GM19240 (cell line): ENCODE results near the gene ZNF77.
A peak's percentile ranks its signal among the peaks of the same experiment; 100 is the strongest.
"Not testable (repeated sequence)": the region's sequence is repeated elsewhere in the genome, so short reads cannot be mapped to it uniquely, and the experiment has no call there.

Source experiments
- DNase-seq: peaks from one replicate; pipeline ENCODE4 v3.0.0; 2011; ENCODE audit warnings: low spot score; ENCODE audit not compliant: insufficient read length

Gene ZNF77

DNA sequence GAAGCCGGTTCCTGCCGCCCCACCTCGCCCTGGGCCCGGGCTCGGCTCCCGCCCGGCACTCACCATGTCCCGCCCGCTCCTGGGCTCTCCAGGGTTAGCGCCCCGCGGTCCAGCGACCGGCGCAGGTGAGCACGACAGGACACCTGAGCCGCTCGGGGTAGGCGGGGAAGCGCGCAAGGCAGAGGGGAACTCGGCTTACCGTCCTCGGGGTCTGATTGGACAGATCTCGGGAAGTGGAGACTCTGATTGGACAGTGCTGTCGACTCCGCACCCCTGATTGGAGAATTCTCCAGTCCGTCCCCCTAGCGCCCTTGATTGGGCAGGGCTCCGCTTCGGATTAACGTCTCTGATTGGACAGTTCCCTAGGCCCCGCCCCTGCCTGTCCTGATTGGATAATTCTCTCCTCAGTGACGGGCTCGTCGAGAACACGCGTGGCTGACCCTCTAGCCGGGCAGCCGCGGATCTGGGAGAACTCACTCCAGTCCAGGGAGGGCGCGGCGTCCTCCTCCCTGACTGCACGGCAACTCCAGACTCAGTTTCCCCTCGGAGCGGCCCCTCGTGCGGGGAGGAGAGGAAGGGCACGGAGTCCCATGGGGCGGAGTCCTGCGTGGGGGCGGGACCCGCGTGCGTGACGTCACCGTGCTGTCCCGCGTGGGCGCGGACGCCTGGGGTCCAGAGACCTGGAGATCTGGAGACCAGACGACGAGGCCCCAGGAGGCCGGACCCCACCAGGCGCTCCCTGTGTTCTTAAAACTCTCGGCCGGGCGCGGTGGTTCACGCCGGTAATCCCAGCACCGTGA, at the start of gene ZNF77:
TSS of gene ZNF77 (minus strand) at position 197 of the 800 bp plus-strand sequence. CDS start at position 66, 131 bp downstream.
- DNase-seq = peak; percentile 96

DNA sequence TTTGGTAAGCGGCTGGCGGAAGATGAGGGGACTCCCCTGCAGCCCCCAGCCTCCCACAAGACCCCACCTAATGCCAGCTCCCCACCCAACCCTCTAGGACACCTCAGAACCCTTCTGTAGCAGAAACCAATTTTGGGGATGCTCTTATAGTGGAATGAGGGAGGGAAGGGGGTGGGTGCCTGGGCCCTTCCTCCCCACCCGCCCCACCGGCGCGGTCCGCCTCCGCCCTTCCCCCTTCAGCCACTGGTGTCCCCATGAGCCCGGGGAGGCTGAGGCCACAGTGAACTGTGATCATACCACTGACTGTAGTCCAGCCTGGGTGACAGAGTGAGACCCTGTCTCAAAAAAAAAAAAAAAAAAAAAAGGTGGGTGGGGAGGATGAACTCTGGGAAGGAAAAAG, 48.8 kb upstream of the ZNF77 start:
- no peak for DNase-seq

DNA sequence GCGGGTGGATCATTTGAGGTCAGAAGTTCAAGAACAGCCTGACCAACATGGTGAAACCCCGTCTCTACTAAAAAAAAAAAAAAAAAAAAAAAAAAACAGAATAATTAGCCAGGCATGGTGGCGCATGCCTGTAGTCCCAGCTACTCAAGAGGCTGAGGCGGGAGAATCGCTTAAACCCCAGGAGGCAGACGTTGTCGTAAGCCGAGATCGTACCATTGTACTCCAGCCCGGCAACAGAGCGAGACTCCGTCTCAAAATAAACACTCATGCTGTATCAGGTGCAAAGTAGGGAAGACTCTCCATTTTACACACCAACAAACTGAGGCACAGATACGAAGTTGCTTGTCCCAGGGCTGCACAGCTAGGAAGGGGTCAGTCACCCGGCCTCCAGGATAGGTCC, 48.2 kb upstream of the ZNF77 start:
- no peak for DNase-seq

DNA sequence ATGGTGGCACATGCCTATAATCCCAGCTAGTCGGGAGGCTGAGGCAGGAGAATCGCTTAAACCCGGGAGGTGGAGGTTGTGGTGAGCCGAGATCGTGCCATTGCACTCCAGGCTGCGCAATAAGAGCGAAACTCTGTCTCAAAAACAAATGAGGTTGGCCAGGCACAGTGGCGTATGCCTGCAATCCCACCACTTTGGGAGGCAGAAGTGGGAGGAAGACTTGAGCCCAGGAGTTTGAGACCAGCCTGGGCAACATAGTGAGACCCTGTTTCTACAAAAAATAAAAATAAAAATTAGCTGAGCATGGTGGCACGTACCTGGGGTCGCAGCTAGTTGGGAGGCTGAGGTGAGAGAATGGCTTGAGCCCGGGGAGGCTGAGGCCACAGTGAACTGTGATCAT, 47.6 kb upstream of the ZNF77 start:
- not testable (repeated sequence) for DNase-seq

DNA sequence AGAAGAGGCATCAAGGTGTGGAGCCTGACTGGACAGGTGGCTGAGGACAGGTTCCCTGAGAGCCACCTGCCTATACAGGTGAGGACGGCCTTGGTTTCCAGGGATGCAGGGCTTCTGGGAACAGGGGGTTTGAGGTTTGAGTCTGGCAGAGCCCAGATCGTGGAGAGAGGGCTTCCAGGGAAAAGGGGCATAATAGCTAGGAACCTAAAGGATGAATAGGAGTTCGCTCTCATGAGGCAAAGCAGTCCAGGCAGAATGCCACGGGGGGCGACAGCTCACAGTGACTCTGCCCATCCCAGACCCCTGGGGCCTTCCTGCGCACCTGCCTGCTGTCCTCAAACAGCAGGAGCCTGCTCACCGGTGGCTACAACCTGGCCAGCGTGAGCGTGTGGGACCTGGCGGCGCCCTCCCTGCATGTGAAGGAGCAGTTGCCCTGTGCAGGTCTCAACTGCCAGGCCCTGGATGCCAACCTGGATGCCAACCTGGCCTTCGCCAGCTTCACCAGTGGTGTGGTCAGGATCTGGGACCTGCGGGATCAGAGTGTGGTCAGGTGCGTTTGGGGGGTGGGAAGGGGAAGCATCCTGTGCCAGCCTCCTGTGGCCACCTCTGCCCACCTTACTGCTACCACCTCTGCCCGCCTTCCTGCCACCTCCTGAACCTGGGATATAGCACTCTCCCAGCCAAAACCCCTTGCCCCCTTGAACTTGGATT, 44.6 kb upstream of the ZNF77 start:
- no peak for DNase-seq

DNA sequence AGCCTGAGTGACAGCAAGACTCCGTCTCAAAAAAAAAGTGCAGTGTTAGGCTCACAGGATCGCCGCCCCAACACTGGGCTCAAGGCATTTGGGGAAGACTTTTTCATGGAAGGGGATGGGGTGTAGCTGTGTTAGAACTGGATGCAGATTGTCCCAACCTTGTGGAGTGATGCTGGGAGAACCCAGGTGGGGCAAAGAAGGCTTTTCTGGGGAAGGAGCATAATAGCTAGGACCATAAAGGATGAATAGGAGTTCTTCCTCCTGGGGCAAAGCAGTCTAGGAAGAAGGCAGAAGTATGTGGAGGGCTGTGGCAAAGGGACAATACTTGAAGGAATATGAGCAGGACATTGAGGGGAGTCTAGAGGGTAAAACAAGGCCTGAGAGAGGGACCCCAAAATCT, 43.8 kb upstream of the ZNF77 start:
- no peak for DNase-seq

DNA sequence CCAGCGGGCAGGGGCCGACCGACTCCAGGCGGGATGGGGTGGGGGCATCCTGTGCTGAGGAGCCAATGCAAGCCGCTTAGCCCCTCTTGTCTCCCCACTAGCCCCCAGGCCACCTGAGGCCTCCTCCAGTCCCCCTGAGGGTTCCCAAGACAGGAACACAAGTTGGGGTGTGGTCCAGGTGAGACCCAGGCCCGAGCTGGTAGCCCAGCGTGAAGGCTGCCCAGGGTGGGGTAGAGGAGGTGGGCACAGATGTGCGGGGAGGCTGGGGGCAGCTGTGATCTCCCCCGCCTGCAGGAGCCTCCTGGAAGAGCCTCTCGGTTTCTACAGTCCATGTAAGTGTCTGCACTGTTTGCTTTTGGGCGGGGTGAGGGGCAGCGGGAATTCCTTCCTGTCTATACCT, 43.0 kb upstream of the ZNF77 start:
- no peak for DNase-seq

DNA sequence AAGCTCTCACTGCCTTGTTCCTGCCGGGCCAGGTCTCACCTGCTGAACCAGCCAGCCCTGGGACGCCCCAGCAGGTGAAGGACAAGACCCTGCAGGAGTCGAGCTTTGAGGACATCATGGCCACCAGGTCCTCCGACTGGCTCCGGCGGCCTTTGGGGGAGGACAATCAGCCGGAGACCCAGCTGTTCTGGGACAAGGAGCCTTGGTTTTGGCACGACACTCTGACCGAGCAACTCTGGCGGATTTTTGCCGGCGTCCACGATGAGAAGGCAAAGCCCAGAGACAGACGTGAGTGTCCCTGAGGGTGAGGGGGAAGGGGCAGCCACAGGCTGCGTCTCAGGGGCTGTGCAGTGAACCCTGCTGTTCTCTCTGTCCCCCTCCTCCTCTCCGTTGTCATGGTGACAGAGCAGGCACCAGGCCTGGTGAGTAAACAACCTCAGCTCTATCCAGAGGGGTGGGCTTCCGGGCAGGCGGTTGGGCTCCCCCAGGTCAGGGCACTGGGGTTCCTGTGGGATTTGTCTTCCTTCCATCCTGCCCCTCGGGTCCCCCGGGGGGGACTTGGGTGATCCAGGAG, 42.3 kb upstream of the ZNF77 start:
- DNase-seq = no peak

DNA sequence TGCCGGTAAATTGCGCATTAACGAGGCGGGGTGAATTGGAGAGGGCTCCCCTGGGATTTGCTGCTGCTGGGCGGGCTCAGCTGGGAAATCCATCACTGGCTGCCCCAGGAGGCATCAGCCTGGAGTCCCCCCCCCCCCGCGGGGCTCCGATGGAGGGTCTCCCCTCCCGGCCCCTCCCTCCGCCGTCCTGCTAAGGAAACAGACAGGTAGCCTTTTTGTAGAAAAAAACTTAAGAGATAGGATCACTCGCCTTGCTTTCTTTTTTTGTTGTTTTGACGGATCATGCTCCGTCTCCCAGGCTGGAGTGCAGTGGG, 39.4 kb upstream of the ZNF77 start:
- no peak for DNase-seq

DNA sequence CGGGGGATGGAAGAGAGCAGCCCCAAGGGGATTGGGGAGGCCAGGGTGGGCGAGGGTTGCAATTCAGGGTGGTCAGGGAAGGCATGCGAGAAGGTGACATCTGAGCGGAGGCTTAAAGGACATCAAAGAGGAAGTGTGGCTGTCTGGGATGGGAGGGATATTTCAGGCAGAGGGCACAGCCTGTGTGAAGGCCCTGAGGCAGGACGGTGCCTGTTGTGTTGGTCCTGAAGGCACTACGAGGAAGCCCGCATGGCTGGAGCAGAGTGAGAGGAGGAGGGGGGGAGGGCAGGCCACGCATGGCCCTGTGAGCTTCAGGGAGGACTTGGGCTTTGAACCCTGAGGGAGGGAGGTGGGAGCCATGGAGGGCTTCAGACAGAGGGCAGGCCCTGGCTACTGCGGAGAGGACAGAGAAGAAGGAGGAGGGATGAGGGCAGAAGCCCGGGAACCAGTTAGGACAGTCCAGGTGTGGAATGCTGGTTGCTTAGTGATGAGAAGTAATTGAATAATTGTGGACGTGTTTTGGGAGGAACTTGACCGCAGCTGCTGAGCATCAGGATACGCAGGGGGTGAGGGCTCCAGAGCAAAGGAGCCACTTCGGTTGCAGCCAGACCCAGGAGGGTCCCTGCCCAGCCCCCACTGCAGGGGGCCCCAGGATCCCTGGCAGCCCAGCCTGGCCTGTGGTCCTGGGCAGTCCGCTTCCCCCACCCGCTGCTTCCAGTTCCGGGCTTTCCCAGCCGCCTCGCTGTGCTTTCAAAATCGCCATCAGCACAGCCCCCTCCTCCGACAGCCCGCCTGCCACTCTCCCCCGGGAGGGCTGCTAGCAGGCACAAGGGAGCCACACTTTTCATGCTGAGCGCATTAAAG, 38.8 kb upstream of the ZNF77 start:
- DNase-seq = no peak

DNA sequence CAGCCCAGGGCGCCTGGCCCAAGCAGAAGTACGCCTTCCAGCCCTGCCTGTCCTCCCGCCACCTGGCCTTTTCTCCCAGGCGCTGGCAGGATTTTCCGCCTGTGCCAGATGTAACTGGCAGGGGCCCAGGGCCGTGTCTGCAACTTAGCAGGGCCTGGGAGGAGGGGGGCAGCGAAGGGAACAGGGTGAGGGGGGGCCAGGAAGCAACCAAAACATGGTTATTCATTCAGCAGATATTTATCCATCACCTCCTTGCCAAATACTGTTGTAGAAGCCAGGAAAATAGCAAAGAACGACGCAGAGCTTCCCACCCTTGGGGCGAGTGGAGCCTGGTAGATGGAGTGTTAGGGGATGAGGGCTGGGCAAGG, 38.2 kb upstream of the ZNF77 start:
- DNase-seq = no peak

DNA sequence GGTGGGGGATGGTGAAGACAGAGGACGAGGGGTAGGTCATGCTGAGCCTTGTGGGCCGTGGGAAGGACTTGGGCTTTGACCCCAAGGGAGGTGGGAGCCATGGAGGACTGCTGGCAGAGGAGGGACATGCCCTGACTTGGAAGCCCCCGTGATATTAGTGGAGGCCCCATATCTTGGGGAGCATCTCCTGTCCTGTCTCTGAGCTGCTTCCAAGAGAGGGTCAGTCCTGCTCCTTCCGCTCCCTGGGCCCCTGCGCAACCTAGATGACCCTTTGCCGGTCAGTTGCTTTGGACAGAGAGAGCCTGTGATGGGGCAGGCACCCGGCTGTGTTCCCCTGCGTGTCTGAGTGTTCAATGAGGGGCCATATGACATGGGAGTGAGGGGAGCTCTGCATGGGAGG, 37.8 kb upstream of the ZNF77 start:
- DNase-seq = no peak

DNA sequence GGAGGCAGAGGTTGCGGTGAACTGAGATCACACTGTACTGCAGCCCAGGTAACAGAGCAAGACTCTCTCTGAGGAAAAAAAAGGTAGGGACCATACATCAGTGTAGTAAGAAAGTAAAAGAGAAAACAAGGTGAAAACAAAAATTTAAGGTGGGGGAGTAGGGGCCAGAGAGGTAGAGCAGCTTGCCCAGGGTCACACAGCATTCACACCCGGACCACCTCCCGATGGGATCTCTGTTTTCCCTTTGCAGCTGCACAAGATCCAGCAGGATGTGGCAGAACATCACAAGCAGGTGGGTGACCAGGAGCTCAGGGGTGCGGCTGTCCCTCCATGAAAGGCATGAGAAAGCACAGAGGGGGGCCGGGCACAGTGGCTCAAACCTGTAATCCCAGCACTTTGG, 37.1 kb upstream of the ZNF77 start:
- DNase-seq = no peak

DNA sequence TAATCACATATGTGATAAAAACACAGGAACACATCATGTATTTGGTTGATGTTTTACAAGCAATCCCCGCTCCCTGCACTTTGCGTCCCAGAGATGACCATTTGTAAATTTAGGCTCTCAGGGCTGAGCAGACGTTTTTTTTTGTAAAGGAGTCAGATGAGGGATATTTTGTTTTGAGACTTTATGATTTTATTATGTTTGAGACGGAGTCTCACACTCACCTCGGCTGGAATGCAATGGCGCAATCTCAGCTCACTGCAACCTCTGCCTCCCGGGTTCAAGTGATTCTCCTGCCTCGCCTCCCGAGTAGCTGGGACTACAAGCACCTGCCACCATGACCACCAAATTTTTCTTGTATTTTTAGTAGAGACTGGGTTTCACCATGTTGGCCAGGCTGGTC, 34.0 kb upstream of the ZNF77 start:
- no peak for DNase-seq

DNA sequence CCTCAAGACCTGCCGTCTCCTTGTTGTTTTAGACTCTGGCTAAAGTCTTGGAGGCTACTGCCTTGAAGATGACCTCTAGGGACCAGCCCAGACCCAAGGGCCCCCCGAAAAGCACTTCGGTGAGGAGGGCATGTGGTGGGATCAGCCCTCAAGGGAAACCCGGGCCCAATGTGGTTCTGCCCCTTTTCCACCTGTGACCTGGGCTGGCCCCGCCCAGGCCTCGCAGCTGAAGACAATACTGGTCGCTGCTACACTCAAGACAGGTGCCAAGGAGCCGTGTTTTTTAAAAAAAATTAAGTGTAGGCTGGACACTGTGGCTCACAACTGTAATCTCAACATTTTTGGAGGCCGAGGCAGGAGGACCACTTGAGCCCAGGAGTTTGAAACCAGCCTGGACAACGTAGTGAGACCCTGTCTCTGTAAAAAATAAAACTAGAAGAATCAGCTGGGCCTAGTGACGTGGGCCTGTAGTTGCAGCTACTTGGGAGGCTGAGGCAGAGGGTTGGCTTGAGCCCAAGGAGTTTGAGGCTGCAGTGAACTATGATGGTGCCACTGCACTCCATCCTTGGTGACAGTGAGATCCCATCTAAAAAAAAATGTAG, 33.5 kb upstream of the ZNF77 start:
- no peak for DNase-seq

DNA sequence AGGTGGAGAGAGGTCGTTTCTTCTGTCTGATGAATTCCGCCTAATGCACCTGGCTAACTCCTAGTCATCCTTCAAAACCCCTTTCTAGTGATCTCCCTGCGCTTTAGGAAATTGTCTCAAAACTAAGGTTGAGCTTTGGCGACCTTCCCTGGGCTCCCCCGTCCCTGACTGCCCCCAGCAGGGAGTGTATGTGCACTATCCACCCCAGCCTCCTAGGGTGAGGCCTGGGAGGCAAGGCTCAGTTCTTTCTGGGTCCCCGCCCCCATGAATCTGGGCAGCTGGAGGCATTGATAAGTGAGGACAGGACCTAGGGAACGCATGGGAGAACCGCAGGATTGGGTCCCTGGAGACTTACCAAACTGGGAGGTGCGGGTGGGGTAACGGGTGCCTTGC, 33.0 kb upstream of the ZNF77 start:
- no peak for DNase-seq

DNA sequence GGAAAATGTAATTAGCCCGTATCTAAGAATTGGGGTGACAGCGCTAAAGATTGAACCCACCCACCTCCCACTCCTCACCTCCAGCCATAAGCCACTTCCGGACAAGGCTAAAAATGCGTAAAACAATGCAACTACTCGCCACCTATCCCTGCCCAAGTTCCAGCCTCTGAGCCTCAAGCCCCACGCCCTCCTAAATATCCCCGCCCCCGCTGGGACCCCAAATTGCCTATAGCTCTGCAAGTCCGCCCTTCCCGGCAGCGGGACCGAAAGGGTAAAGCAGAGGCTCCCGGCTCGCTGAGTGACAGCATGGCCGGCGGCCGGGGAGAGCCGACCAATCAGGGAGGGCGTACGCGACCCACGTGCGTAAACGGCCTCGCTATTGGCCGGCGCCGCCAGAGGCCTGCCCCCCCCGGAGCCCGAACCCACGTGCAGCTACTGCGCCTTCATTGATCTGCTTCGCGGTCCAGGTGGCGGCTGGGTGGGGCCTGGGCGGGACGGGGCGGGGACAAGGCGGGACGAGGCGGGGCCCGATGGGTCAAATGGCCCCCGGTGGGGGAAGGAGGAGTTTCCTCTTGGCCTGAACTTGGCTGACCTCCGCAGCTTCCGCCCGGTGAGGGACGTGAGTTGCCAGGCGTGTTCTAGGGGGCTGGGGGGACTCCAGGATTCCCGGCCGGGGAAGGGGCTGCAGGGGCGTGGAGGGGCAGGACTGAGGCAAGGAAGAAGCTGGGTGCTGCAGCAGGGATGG, 32.4 kb upstream of the ZNF77 start, which contains the start of gene TLE6:
TSS of gene TLE6 (plus strand) at position 564 of the 745 bp plus-strand sequence. CDS start 670 bp downstream, outside the sequence.
- DNase-seq = peak; percentile 99

DNA sequence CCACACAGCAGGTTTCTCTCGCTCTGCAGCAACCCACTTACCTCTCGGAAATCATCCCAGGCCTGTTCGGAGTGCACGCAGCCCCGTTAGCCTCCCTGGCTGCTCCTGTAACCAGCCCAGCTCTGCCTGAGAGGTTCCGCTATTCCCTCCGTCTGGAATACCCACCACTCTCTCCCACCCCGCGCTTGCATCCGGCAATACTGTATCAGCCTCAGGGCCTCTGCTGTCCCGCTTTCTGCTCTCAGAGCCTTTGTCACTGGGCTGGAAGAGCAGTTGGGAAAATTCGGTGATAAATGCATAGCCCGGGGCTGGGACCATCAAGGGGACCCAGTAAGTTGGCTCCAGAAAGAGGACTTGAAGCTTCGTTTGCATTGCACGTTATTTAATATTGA, 31.8 kb upstream of the ZNF77 start:
- DNase-seq = no peak

DNA sequence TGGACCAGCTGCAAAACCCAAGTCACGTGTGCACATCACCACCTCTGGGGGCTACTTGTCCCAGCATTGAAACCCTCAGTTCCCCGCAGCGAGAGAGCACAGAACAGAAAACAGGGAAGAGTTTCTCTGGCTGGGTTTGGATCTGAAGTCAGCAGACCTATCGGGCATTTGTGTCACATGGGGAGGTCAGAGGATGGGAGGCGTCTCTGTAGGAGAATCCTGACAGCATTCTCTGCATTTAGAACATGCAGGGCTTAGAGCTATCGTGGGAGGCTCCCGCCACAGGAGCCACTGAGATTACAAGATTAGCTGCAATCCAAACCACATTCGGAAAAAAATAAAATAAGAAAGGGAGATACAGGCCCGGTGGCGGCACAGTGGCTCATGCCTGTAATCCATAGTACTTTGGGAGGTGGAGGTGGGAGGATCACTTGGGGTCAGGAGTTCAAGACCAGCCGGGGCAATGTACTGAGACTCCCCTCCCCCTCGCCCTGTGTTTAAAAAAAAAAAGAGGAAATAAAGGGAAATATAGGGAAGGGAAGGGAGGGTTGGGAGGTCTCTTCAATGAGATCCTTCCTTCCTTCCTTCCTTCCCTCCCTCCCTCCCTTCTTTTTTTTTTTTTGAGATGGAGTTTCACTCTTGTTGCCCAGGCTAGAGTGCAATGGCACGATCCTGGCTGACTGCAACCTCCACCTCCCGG, 29.7 kb upstream of the ZNF77 start:
- no peak for DNase-seq

DNA sequence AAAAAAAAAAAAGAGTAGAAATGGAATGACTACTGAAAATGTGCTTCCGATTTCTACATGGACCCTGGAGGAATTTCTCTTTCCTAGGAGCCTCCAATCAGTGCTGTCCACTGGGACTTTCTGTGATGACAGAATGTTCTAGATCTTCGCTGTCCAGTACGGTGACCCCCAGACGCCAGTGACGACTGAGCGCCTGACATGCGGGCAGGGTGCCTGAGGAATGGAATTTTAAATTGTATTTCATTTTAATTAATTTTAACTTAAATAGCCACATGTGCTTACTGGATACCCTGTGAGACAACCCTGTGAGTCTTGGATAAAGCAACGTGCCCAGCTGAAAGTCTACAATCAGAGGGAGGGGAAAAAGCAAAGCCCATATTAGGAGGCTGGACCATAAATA, 28.5 kb upstream of the ZNF77 start:
- no peak for DNase-seq
